UCSD-AML1 (cell line): ENCODE measurements around the gene KCNJ10.
"Not testable (repeated sequence)": the region's sequence is repeated elsewhere in the genome, so short reads cannot be mapped to it uniquely, and the experiment has no call there.

Experiments used
- DNase-seq: peaks from one replicate; lab custom pipeline; 2025; ENCODE audit not compliant: unreplicated experiment; lab: John Stamatoyannopoulos, UW

KCNJ10 gene

GRCh38 chr1:160069460-160070231, at the start of gene KCNJ10:
Gene KCNJ10, minus strand, starts transcription at chr1:160070160. Its CDS starts 27,628 bp downstream, at chr1:160042532.
- DNase-seq, result no peak

DNA sequence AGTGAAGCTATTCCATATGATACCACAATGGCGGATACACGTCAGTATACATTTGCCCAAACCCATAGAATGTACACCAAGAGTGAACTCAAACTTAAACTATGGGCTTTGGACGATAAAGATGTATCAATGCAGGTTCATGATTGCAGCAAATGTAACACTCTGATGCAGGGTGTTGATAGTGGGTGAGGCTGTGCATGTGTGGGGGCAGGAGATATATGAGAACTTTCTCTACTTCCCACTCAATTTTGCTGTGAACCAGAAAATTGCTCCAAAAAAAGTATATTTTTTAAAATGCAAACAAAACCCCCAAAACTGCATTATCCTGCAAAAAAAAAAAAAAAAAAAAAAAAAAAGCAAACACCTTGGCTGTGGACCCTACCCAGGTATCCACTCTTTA, 49.0 kb upstream of the KCNJ10 start:
- DNase-seq, result no peak

DNA sequence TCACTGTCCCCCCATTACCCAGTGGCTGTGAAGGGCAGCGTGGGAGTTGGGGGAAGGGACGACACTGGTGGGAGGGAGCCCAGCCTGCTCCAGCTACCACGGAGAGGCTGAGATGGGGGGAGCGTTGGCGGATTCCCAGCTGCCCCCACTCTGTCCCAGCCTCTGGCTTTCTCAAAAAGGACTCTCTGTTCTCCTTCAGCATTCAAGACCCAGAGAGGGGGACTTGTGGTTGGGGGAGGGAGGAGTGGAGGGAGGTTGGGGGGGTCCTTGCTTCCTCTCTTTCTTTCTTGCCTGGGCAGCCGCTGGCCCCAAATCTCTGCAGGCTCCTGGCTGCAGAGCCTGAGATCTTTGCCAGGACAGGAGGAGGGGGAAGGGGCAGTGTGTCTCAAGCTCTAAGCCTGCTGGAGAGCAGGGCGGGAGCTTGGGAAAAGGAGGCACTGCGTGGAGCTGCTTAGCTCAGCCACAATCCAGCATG, 47.8 kb upstream of the KCNJ10 start:
- no peak for DNase-seq

GRCh38 chr1:160117300-160117699, 47.3 kb upstream of the KCNJ10 start:
- DNase-seq, result no peak

- no peak for DNase-seq
These were observed 46.6 kb upstream of the KCNJ10 start for GRCh38 chr1:160116283-160117147.

DNA sequence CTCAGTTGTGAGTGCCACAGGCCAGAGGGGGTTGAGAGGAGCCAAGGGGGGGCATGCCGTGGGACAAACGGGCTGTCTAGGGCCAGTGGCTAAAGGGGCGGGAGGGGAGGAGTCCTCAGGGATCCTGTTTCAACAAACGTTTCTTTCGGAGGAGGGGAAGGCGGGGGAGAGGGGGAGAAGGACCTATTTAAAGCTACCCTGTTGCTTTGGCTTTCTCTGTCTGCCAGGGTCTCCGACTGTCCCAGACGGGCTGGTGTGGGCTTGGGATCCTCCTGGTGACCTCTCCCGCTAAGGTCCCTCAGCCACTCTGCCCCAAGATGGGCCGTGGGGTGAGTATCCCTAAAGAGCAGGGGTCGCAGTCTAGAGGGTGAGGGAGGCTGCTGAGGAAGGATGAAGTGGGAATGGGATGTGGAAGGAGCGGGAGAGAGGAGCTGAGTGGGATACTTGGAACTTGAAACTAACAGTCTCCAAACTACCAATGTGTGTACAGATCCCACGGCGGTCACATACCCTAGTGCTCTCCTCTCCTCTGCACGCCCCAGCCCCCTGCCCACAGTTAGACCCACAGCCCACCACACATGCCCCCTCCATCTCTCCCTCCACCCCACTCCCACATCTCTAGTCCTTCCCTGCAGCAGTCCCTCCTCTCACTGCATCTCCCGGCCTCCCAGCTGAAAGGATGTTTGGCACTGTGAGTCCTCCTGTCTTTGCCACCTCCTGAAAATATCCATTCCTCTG, 45.8 kb upstream of the KCNJ10 start, which contains the start of gene ATP1A2:
TSS of gene ATP1A2 (plus strand) at position 215 of the 738 bp plus-strand sequence. CDS start at position 318, 103 bp downstream.
- DNase-seq, result no peak

GRCh38 chr1:160114085-160114484, 44.1 kb upstream of the KCNJ10 start:
- DNase-seq, result no peak

DNA sequence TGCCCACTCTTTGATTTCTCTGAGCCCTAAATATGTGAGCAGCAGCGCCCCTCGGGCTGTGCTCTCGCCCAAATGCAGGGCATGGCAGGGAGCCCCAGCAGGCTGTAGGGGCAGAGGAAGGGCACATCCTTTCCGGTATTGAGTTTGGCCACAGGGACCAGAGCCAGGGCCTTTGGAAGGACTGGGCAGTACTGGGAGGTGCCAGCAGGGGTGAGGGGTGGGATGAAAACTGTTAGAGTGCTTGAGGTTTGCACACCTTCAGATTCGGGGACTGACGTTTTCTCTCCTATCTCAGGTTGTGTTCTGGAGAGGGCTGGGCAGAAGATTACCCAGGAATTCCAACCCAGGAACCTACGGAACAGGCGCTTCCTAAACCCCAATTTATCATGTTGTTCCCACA, 43.4 kb upstream of the KCNJ10 start:
- no peak for DNase-seq

DNA sequence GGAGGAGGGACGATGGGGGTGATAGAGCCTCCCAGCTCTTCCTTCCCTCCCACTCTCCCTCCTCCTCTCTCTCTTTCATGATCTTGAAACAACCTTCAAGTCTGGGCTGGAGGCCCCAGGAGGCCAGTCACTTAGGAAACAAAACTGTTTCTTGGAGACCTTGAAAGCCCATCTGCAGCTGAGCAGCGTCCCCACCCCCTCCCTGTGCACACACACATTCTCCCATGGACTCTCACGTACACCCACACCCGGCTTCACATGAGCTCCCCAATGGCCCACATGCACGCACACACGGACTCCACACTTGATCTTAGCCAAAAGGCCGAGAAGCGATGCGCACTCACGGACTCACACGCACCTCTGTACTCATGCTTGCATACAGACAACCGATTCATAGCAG, 42.4 kb upstream of the KCNJ10 start:
- DNase-seq, result no peak

DNA sequence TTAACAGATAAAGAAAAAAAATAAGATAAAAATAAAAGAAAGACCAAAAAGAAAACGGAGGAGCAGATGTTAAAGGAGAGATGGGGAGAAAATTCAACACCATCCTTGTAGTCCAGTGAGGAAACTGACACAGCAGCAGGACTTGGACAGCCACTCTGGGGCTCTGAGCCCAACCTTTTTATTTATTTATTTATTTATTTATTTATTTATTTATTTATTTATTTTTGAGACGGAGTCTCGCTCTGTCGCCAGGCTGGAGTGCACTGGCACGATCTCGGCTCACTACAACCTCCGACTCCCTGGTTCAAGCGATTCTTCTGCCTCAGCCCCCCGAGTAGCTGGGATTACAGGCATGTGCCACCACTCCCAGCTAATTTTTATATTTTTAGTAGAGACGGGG, 41.5 kb upstream of the KCNJ10 start:
- DNase-seq, result not testable (repeated sequence)

DNA sequence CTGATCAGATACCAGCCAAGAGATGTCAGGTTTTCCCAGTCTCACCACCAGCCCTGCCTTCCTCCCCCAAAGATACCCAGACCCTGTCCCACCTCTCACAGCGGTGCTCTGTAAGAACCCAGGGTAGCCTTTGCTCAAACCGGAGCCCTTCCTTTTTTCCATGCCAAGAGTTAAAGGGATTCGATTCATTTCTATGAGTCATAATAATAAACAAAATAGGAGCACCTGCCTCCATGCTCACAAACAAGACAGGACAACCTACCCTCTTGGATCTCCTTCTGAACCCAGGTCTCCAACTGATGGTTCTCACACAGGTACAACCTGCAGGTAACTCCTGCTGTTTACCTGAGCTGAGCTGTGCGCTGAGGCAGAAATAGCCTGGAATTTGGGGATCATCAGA, 39.7 kb upstream of the KCNJ10 start:
- no peak for DNase-seq

GRCh38 chr1:160108888-160109662, 39.1 kb upstream of the KCNJ10 start:
- peak; percentile 27 for DNase-seq

GRCh38 chr1:160107512-160107911, 37.6 kb upstream of the KCNJ10 start:
- no peak for DNase-seq

DNA sequence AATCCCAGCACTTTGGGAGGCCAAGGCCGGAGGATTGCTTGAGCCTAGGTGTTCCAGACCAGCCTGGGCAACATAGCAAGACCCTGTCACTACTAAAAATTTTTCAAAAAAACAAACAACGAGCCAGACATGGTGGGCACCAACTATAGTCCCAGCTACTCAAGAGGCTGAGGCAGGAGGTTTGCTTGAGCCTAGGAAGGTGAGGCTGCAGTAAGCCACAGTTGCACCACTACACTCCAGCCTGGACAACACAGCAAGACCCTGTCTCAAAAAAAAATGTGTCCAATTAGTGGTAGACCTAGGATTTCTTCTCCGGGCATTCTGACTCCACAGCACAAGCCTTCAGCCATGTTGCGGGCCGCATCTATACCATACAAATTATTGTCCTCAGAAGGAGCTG, 35.2 kb upstream of the KCNJ10 start:
- no peak for DNase-seq

GRCh38 chr1:160104486-160104885, 34.5 kb upstream of the KCNJ10 start:
- DNase-seq, result no peak

GRCh38 chr1:160103658-160104408, 33.9 kb upstream of the KCNJ10 start:
- no peak for DNase-seq

DNA sequence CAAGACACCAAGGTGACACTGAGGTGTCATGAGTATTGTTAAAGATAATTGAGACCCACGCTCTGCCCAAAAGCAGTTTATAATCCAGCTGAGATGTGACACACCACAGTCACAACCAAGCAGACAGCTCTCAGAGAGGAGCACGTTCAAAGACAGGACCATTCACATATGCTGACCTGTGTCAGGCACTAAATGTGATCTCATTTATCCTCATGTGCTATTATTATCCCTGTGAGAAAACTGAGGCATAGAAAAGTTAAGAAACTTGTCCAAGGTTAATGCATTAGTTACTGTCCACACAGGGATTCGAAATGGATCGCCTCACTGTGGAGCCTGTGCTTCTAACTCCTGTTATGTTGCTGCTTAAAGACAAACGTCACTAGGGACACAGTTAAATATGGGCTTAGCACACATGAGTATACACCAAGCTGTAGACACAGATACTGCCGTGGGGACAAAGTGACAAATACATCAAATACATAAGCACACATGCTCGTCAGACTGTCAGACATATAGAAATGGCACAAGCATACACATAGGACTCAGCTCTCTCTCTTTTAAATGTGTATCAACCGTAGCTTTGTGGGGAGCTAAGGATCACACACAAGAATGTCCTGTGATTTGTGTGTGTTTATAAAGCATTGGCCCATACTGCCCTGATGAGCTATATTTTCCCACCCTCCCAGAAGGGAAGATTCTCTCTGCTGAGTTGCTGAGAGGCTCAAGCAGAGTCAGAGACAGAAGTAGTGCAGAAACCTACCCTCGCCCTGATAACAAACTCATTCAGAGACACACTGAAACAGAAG, 32.0 kb upstream of the KCNJ10 start:
- no peak for DNase-seq

DNA sequence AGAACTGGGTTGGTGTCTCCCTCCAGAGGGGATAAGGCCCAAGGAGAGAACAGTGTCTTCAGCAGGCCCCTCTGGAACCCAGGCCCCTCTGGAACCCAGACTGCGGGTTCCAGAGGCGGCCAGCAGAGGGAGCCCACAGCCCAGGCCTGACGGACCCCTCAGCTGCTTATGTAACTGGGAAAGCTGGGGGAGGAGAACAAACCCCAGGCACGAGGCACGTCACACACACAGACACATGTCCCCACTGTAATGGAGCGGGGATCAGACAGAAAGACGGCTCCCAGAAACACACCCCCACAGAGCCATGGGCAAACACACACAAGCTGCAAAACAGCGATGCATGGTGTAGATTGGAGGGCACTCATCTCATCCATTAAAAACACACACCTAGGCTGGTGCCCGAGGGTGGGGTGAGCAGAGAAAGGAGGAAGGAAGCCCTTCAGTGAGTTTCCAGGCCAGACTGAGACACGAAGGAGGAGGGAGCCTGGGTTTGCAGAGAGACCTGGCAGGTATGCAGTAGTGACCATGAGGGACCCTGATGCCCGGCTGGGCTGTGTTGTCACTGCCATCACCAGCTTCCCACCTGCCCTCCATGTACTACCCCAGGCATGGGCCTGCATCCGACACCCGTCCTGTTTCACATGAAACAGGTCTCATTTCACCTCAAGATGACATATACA, 31.2 kb upstream of the KCNJ10 start:
- peak; percentile 80 for DNase-seq
